Activated B cell treated with CpG ODN at 0.5 μM for 24 hours (primary cell): ENCODE measurements around the gene PDE1C. TPM values are rescaled to one million over a fixed set of nuclear protein-coding genes. Genes with fewer than 3 reads are reported as not detected.

ENCODE experiments used
- ATAC-seq: fragments of 200-7000 bp; cut with Tn5 transposase; one replicate; pipeline ENCODE4 v1.10.0; 2021; ENCODE audit warnings: low read depth, mild to moderate bottlenecking, moderate library complexity
- CTCF ChIA-PET: fragments of 350-600 bp; sonication (Branson Sonifier 250); formaldehyde crosslinking; loops from one replicate; lab custom pipeline; 2021; ENCODE audit warnings: antibody characterized with exemption; lab: Charles Lee
- POLR2A ChIA-PET: fragments of 350-600 bp; sonication (Branson Sonifier 250); formaldehyde crosslinking; loops from one replicate; lab custom pipeline; 2021; ENCODE audit warnings: antibody characterized with exemption; lab: Charles Lee
- DNase-seq: peaks from one replicate; pipeline ENCODE4 v3.0.0; 2022
- H3K27ac Mint-ChIP-seq: one replicate; pipeline ENCODE4 v1.8.0; 2020; ENCODE audit warnings: mixed read lengths
- H3K27me3 Mint-ChIP-seq: one replicate; pipeline ENCODE4 v1.8.0; 2021; ENCODE audit warnings: mixed read lengths
- H3K36me3 Mint-ChIP-seq: one replicate; pipeline ENCODE4 v1.8.0; 2021; ENCODE audit warnings: low read depth, mixed read lengths
- H3K4me1 Mint-ChIP-seq: one replicate; pipeline ENCODE4 v1.8.0; 2021; ENCODE audit warnings: mixed read lengths
- H3K4me3 Mint-ChIP-seq: one replicate; pipeline ENCODE4 v1.8.0; 2020; ENCODE audit warnings: mild to moderate bottlenecking, mixed read lengths
- H3K9me3 Mint-ChIP-seq: one replicate; pipeline ENCODE4 v1.8.0; 2020; ENCODE audit warnings: mixed read lengths
- intact Hi-C: fragments of 100-400 bp; cut with micrococcal nuclease; formaldehyde crosslinking; loops from one replicate; pipeline ENCODE4 v1.15.1; 2024
- total RNA-seq: library from RNA; stranded (reverse); gene quantifications from 2 replicates; pipeline ENCODE4 v1.2.3, GENCODE V29; 2022
- TF ChIP-seq, protein P1 (sequence below): fragments of 200-600 bp; IDR thresholded peaks from one replicate; pipeline ENCODE4 v1.8.0; 2022; ENCODE audit warnings: antibody characterized with exemption, mild to moderate bottlenecking

PDE1C gene
- total RNA-seq, 1 donor from 2014 or later: not detected

DNA sequence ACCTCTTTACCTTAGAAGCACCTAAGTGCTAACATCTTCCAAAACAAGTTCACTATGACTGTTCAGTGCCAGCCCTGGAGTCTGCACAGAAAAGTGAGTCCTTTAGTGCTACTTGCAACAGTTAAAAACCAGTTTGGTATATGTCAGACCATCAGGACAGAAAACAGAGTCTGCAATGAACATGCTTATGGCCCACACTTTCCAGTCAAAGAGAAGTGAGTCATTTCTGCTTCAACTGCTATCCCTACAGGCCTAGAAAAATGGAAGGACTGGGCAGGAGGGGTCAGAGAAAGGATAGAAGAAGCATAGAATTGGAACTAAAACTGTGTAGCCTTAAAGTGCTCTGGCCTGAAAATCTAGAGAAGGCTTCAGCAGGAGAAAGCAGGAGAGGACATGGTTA, 108.0 kb downstream of the PDE1C start:
- ChIA-PET CTCF (no interaction called here), POLR2A (no interaction called here)
- ATAC-seq (no peak), DNase-seq (no peak)
- intact Hi-C loops: no loop called here
- Mint-ChIP-seq H3K27ac (no peak overlapping the region), H3K4me3 (no peak overlapping the region), H3K9me3 (peaks cover 13% of the 10 kb centered on the region), H3K4me1 (no peaks in the 10 kb centered on the region), H3K27me3 (no peaks in the 10 kb centered on the region), H3K36me3 (no peaks in the 10 kb centered on the region)
- TF ChIP-seq, protein P1, sequence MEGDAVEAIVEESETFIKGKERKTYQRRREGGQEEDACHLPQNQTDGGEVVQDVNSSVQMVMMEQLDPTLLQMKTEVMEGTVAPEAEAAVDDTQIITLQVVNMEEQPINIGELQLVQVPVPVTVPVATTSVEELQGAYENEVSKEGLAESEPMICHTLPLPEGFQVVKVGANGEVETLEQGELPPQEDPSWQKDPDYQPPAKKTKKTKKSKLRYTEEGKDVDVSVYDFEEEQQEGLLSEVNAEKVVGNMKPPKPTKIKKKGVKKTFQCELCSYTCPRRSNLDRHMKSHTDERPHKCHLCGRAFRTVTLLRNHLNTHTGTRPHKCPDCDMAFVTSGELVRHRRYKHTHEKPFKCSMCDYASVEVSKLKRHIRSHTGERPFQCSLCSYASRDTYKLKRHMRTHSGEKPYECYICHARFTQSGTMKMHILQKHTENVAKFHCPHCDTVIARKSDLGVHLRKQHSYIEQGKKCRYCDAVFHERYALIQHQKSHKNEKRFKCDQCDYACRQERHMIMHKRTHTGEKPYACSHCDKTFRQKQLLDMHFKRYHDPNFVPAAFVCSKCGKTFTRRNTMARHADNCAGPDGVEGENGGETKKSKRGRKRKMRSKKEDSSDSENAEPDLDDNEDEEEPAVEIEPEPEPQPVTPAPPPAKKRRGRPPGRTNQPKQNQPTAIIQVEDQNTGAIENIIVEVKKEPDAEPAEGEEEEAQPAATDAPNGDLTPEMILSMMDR: no peak

DNA sequence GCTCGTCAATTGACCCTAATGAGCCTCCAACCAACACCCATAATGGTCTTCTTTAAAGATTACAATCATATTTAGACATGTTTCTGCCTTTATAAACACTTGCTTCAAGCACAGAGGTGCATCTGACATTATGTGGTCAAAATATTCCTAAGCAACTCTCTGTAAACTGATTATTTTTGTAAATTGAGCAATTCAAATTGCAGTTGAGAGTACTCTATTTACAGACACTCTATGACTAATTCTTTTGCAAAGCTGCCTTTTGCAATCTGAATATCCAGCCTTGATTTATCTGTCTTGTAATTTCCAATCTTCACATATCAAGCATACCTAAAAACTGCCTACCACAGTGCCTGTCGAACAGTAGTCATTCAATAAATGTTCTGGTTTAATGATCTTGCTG, 112.0 kb downstream of the PDE1C start:
- ATAC-seq (no peak), DNase-seq (no peak)
- ChIA-PET POLR2A (no interaction called here), CTCF (no interaction called here)
- no peak overlapping the region for H3K27ac Mint-ChIP-seq
- H3K4me3 Mint-ChIP-seq: no peak overlapping the region
- TF ChIP-seq, protein P1: no peak
- H3K36me3 Mint-ChIP-seq: no peaks in the 10 kb centered on the region
- H3K27me3 Mint-ChIP-seq: no peaks in the 10 kb centered on the region
- no peaks in the 10 kb centered on the region for H3K4me1 Mint-ChIP-seq
- H3K9me3 Mint-ChIP-seq: no peaks in the 10 kb centered on the region
- intact Hi-C loops: no loop called here

GRCh38 chr7:31957756-31958155, 112.5 kb downstream of the PDE1C start:
- TF ChIP-seq, protein P1: no peak
- ATAC-seq (no peak), DNase-seq (no peak)
- Mint-ChIP-seq H3K4me3 (no peak overlapping the region), H3K9me3 (no peaks in the 10 kb centered on the region), H3K4me1 (no peaks in the 10 kb centered on the region), H3K27me3 (no peaks in the 10 kb centered on the region), H3K27ac (no peak overlapping the region), H3K36me3 (no peaks in the 10 kb centered on the region)
- intact Hi-C loops: no loop called here
- ChIA-PET POLR2A (no interaction called here), CTCF (no interaction called here)

DNA sequence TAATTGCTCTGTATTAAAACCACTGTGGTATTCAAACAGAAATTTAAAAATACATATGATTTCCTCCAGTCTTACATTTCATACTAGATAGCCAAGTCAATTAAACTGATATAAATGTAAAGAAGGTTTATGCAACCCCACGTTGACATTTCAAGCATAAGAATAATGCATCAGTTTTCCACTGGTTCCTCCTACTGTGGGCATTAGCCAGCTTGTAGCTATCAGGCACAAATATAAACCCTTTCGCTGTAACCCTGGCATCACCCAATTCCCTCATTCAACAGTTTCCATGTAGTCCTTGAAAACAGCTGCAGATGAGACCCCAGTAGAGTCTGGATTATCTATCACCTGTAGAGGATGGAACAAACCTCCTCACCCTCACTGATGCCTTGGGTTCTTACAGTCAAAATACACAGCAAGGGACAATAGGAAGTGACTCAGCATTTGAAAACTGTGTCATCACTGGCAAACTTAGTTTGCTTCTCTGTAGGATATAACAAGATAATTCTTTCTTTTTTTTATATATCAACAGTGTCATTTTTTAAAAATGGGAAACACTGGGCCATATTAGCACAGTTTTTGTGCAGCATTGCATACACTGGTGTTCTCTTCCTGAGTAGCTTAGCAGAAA, 113.0 kb downstream of the PDE1C start:
- Mint-ChIP-seq H3K4me3 (no peak overlapping the region), H3K9me3 (no peaks in the 10 kb centered on the region), H3K27ac (no peak overlapping the region), H3K4me1 (no peaks in the 10 kb centered on the region), H3K36me3 (no peaks in the 10 kb centered on the region), H3K27me3 (no peaks in the 10 kb centered on the region)
- TF ChIP-seq, protein P1: no peak
- intact Hi-C loops: no loop called here
- ChIA-PET POLR2A (no interaction called here), CTCF (no interaction called here)
- ATAC-seq (no peak), DNase-seq (no peak)

DNA sequence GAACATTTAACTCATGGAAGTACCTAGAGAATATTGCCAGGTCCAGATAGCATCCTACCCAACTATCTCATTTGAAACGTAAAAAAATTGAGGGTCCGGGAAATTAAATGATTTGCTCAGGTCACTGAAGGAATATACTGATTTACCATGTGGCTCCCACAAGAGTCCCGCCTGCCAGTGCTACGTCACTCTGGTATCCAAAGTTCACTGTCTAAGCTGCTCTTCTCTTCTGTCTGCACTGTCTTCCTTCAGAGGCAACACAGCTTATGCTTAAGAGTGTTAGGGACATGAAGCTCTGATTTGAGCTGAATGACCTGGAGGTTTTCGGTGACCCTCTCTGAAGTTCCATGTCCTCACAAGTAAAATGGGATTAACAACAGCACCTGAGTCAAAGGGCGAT, 114.6 kb downstream of the PDE1C start:
- Mint-ChIP-seq H3K27me3 (no peaks in the 10 kb centered on the region), H3K36me3 (no peaks in the 10 kb centered on the region), H3K27ac (no peak overlapping the region), H3K4me1 (no peaks in the 10 kb centered on the region), H3K9me3 (peaks cover 1% of the 10 kb centered on the region), H3K4me3 (no peak overlapping the region)
- ATAC-seq (no peak), DNase-seq (no peak)
- ChIA-PET CTCF (no interaction called here), POLR2A (no interaction called here)
- TF ChIP-seq, protein P1: no peak
- intact Hi-C loops: no loop called here
